Hematopoietic multipotent progenitor cell treated with erythropoietin and hydrocortisone succinate and interleukin-3 and kit ligand, for 6 days (in vitro differentiated cells): ENCODE results near the gene UBXN10.

Experiments
- DNase-seq: peaks from one replicate; pipeline ENCODE4 v3.0.0-alpha.2; 2015

Gene UBXN10

GRCh38 chr1:20184481-20184900, 1.4 kb upstream of the UBXN10 start:
- DNase-seq = peak; percentile 60

- DNase-seq = peak; percentile 66
Measured at GRCh38 chr1:20184997-20185833, 681 bp upstream of the UBXN10 start.

- DNase-seq = peak; percentile 94
Measured at GRCh38 chr1:20187103-20187812, 1.4 kb downstream of the UBXN10 start.

GRCh38 chr1:20187813-20188454, 2.0 kb downstream of the UBXN10 start:
- peak; percentile 88 for DNase-seq

GRCh38 chr1:20188455-20188817, 2.5 kb downstream of the UBXN10 start:
- peak; percentile 16 for DNase-seq

- DNase-seq = peak; percentile 13
Measured at GRCh38 chr1:20189664-20190063, 3.8 kb downstream of the UBXN10 start.

- DNase-seq = no peak
Measured at GRCh38 chr1:20190256-20191160, 4.6 kb downstream of the UBXN10 start.

GRCh38 chr1:20191266-20191825, 5.5 kb downstream of the UBXN10 start:
- DNase-seq = no peak

- no peak for DNase-seq
Measured at GRCh38 chr1:20192364-20192763, 6.5 kb downstream of the UBXN10 start.

- no peak for DNase-seq
Measured at GRCh38 chr1:20192871-20193411, 7.0 kb downstream of the UBXN10 start.

GRCh38 chr1:20194224-20194623, 8.3 kb downstream of the UBXN10 start:
- DNase-seq = peak; percentile 20

- DNase-seq = peak; percentile 83
Measured at GRCh38 chr1:20194757-20195461, 9.0 kb downstream of the UBXN10 start.

GRCh38 chr1:20195462-20195780, 9.5 kb downstream of the UBXN10 start:
- DNase-seq = no peak

- DNase-seq = peak; percentile 83
Measured at GRCh38 chr1:20197329-20197791, 11.5 kb downstream of the UBXN10 start.

- DNase-seq = no peak
Measured at GRCh38 chr1:20198296-20198695, 12.4 kb downstream of the UBXN10 start.

GRCh38 chr1:20198918-20199317, 13.0 kb downstream of the UBXN10 start:
- peak; percentile 89 for DNase-seq

GRCh38 chr1:20199403-20199802, 13.5 kb downstream of the UBXN10 start:
- DNase-seq = peak; percentile 77

- no peak for DNase-seq
Measured at GRCh38 chr1:20199840-20200239, 13.9 kb downstream of the UBXN10 start.

- DNase-seq = no peak
Measured at GRCh38 chr1:20200966-20201365, 15.1 kb downstream of the UBXN10 start.

- no peak for DNase-seq
Measured at GRCh38 chr1:20202166-20202565, 16.3 kb downstream of the UBXN10 start.

GRCh38 chr1:20207546-20207945, 21.6 kb downstream of the UBXN10 start:
- no peak for DNase-seq
